ENCODE data around the gene ZBTB17.
"Not testable (repeated sequence)": the region's sequence is repeated elsewhere in the genome, so short reads cannot be mapped to it uniquely, and the experiment has no call there.

Gene ZBTB17

DNA sequence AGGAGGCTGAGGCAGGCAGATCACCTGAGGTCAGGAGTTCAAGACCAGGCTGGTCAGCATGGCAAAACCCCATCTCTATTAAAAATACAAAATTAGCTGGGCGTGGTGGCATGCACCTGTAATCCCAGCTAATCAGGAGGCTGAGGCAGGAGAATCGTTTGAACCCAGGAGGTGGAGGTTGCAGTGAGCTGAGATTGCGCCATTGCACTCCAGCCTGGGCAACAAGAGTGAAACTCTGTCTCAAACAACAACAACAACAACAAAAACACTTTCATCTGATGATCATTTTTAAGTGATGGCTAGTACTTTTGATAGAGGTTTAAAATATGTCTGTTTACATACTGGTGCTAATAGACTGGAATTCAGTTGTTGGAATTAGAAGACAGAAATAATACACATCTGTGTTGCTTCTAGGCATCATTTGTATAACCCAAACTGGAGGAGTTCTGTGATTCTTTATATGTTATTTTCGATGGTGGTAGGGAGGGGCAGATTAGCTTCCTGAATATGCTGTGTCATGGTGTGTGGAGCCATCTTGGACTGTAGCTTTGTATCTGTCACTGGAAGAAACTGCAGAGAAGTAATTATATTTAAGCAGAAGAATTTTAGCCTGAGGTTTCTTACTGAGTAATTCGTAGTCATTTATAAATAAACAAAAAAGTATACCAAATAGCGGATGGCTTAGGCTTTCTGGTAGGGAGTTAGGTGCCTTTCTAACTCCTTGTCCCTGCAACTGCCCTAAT, 82.9 kb downstream of the ZBTB17 start:
- DNase-seq: not testable (repeated sequence)
